Measurements from ENCODE around the gene IER5L. TPM values are rescaled to one million over a fixed set of nuclear protein-coding genes. Genes with fewer than 3 reads are reported as not detected.

IER5L gene
- total and polyA plus RNA-seq, 4 donors = 12.6 to 31.5 (median 24.1) TPM

GRCh38 chr9:129173296-129174101 is 4.6 kb downstream of the IER5L start:
- Histone ChIP-seq H3K4me1 (ENCODE audit: control insufficient read depth in 5 of 5, insufficient read depth in 5 of 5, low read length in 5 of 5) (peaks cover 4 to 21% (median 5%) of the 10 kb centered on the region in 5 donors), H3K36me3 (ENCODE audit: control insufficient read depth in 4 of 4, insufficient read depth in 4 of 4, low read length in 4 of 4) (peaks cover 0 to 3% (median 0%) of the 10 kb centered on the region in 4 donors), H3K9me3 (ENCODE audit: control insufficient read depth in 4 of 4, insufficient read depth in 3 of 4, low read length in 3 of 4) (no peaks in the 10 kb centered on the region), H3K27me3 (ENCODE audit: control insufficient read depth in 3 of 3, insufficient read depth in 3 of 3, low read length in 2 of 3) (no peaks in the 10 kb centered on the region), H3K9ac (ENCODE audit: insufficient read depth in 1 of 2, low read length in 2 of 2) (peak overlapping the region in 1 of 2 donors; percentile 33), H3K27ac (ENCODE audit: low read depth in 1 of 2, low read length in 1 of 2) (peak overlapping the region in 1 of 2 donors; percentile 96), H3K4me3 (no peak overlapping the region)
- 29 to 34% methylated on average over 29 of the region's 29 CpGs for WGBS, 2 donors
- no peak for TF ChIP-seq CTCF (IDR thresholded peaks at IDR 0.05; ENCODE audit: control extremely low read depth, extremely low read depth)
- DNase-seq (no peak), ATAC-seq (ENCODE audit: insufficient read depth, low FRiP score) (no peak)

GRCh38 chr9:129172816-129173215 is 5.2 kb downstream of the IER5L start:
- Histone ChIP-seq H3K9me3 (ENCODE audit: control insufficient read depth in 4 of 4, insufficient read depth in 3 of 4, low read length in 3 of 4) (no peaks in the 10 kb centered on the region), H3K9ac (ENCODE audit: insufficient read depth in 1 of 2, low read length in 2 of 2) (no peak overlapping the region), H3K36me3 (ENCODE audit: control insufficient read depth in 4 of 4, insufficient read depth in 4 of 4, low read length in 4 of 4) (peaks cover 0 to 2% (median 0%) of the 10 kb centered on the region in 4 donors), H3K4me1 (ENCODE audit: control insufficient read depth in 5 of 5, insufficient read depth in 5 of 5, low read length in 5 of 5) (peaks cover 4 to 21% (median 5%) of the 10 kb centered on the region in 5 donors), H3K27ac (ENCODE audit: low read depth in 1 of 2, low read length in 1 of 2) (no peak overlapping the region), H3K4me3 (no peak overlapping the region), H3K27me3 (ENCODE audit: control insufficient read depth in 3 of 3, insufficient read depth in 3 of 3, low read length in 2 of 3) (no peaks in the 10 kb centered on the region)
- no peak for TF ChIP-seq CTCF (IDR thresholded peaks at IDR 0.05; ENCODE audit: control extremely low read depth, extremely low read depth)
- 58 to 62% methylated on average over 5 of the region's 5 CpGs for WGBS, 2 donors
- ATAC-seq (ENCODE audit: insufficient read depth, low FRiP score) = no peak
- DNase-seq = no peak

GRCh38 chr9:129171993-129172751 is 5.9 kb downstream of the IER5L start:
- no peak for ATAC-seq (ENCODE audit: insufficient read depth, low FRiP score)
- Histone ChIP-seq H3K9me3 (ENCODE audit: control insufficient read depth in 4 of 4, insufficient read depth in 3 of 4, low read length in 3 of 4) (no peaks in the 10 kb centered on the region), H3K9ac (ENCODE audit: insufficient read depth in 1 of 2, low read length in 2 of 2) (no peak overlapping the region), H3K4me3 (no peak overlapping the region), H3K4me1 (ENCODE audit: control insufficient read depth in 5 of 5, insufficient read depth in 5 of 5, low read length in 5 of 5) (peaks cover 4 to 28% (median 9%) of the 10 kb centered on the region in 5 donors), H3K27ac (ENCODE audit: low read depth in 1 of 2, low read length in 1 of 2) (no peak overlapping the region), H3K27me3 (ENCODE audit: control insufficient read depth in 3 of 3, insufficient read depth in 3 of 3, low read length in 2 of 3) (no peaks in the 10 kb centered on the region), H3K36me3 (ENCODE audit: control insufficient read depth in 4 of 4, insufficient read depth in 4 of 4, low read length in 4 of 4) (no peaks in the 10 kb centered on the region)
- TF ChIP-seq CTCF (IDR thresholded peaks at IDR 0.05; ENCODE audit: control extremely low read depth, extremely low read depth) = no peak
- DNase-seq = no peak
- 75 to 81% methylated on average over 7 of the region's 7 CpGs for WGBS, 2 donors
